ENCODE data around the gene RNF31. TPM values are rescaled to one million over a fixed set of nuclear protein-coding genes. Genes with fewer than 3 reads are reported as not detected.
A peak's percentile ranks its signal among the peaks of the same experiment; 100 is the strongest.

The RNF31 gene
- total RNA-seq, 1 donor from 2014 or later = 88.2 TPM

DNA sequence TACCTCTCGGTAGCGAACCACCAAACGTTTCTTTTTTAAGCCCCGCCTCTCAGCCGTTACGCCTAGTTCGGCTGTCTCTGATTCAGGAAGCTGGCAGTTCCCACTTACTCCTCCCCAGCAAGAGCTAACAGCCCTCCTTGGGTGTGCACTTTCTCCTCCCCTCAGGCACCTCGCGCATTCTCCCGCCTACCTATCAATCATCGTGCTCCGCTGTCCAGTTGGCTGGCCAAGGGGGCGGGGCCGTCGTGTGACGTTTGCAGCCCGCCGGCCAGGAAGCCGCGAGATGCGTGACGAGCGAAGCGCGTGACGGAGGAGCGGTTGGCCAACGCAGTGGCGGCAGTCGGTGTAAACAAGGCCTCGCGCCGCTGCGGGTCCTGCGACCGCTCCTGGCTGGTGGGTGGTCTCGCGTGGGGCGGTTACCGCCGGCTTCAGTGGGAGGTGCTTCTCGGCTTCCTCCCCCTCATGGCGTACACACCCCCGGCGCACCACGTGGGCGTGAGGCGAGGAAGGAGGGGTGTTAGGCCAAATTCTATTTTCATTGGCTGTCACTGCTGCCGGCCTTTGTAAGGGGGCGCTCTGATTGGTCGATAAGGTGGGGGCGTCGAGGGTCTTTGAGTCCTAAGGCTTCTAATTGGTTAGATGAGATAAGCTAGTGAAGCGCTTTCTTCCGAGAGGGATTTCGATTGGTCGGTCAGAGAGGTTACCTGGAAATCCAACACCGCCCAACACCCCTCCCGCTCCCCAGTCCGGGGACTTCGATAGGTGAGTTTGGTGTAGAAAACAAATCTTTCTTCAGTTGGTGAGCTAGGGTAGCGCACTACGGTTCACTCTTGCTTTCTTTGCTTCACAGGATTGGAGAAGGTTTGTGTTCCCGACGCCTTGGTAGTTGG, 32.5 kb upstream of the RNF31 start, which contains the start of the genes DCAF11 and NRL:
TSS of gene DCAF11 (plus strand) at position 246 of the 890 bp plus-strand sequence. CDS start 818 bp downstream, outside the sequence.
TSS of gene NRL (minus strand) at position 418 of the 890 bp plus-strand sequence. CDS start 32,101 bp downstream, outside the sequence.
- Mint-ChIP-seq H3K27ac (ENCODE audit: unreplicated experiment) (peak within 1 kb of the TSS; percentile 98), H3K9me3 (ENCODE audit: unreplicated experiment) (peaks cover 11% of the 10 kb centered on the region), H3K36me3 (ENCODE audit: unreplicated experiment) (peaks cover 5% of the 10 kb centered on the region), H3K4me1 (ENCODE audit: low read depth, unreplicated experiment) (peaks cover 10% of the 10 kb centered on the region), H3K4me3 (ENCODE audit: unreplicated experiment) (peak within 1 kb of the TSS; percentile 97), H3K27me3 (ENCODE audit: unreplicated experiment) (peaks cover 6% of the 10 kb centered on the region)
- TF ChIP-seq, protein P1, sequence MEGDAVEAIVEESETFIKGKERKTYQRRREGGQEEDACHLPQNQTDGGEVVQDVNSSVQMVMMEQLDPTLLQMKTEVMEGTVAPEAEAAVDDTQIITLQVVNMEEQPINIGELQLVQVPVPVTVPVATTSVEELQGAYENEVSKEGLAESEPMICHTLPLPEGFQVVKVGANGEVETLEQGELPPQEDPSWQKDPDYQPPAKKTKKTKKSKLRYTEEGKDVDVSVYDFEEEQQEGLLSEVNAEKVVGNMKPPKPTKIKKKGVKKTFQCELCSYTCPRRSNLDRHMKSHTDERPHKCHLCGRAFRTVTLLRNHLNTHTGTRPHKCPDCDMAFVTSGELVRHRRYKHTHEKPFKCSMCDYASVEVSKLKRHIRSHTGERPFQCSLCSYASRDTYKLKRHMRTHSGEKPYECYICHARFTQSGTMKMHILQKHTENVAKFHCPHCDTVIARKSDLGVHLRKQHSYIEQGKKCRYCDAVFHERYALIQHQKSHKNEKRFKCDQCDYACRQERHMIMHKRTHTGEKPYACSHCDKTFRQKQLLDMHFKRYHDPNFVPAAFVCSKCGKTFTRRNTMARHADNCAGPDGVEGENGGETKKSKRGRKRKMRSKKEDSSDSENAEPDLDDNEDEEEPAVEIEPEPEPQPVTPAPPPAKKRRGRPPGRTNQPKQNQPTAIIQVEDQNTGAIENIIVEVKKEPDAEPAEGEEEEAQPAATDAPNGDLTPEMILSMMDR (IDR thresholded peaks at IDR 0.05; ENCODE audit: partially characterized antibody, unreplicated experiment) = no peak
- peak; percentile 99 for DNase-seq

DNA sequence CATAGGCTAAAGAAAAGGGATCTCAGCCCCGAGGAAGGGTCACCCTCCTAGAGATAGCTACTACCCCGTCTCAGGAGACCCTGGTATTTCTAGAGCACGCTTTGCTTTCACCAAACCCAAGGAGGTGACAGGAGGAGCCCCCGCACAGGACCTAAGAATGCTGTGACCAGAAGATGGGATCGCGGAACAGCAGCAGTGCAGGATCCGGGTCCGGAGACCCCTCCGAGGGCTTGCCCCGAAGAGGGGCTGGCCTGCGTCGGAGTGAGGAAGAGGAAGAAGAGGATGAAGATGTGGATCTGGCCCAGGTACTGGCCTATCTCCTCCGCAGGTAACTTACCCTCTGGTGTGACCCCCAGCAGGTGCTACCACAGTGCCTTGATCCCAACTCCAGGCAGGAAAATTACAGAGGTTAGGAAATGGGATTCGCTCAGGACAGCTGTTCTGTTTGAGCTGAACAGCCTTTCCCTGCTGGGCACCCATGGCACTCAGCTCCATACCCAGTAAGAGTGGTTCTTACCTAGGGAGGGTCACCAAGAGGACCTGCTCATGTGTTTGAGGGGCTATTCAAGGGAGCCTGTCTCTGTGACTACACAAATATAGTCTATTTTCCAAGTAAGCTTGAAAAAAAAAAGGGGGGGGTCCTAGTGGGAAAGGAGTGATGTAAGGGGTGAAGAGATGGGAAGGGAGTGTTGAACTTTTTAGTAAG, 31.7 kb upstream of the RNF31 start:
- Mint-ChIP-seq H3K4me3 (ENCODE audit: unreplicated experiment) (peak overlapping the region; percentile 97), H3K36me3 (ENCODE audit: unreplicated experiment) (peaks cover 5% of the 10 kb centered on the region), H3K9me3 (ENCODE audit: unreplicated experiment) (peaks cover 11% of the 10 kb centered on the region), H3K27ac (ENCODE audit: unreplicated experiment) (peak overlapping the region; percentile 98), H3K27me3 (ENCODE audit: unreplicated experiment) (peaks cover 6% of the 10 kb centered on the region), H3K4me1 (ENCODE audit: low read depth, unreplicated experiment) (peaks cover 10% of the 10 kb centered on the region)
- TF ChIP-seq, protein P1 (IDR thresholded peaks at IDR 0.05; ENCODE audit: partially characterized antibody, unreplicated experiment) = no peak
- DNase-seq = no peak

DNA sequence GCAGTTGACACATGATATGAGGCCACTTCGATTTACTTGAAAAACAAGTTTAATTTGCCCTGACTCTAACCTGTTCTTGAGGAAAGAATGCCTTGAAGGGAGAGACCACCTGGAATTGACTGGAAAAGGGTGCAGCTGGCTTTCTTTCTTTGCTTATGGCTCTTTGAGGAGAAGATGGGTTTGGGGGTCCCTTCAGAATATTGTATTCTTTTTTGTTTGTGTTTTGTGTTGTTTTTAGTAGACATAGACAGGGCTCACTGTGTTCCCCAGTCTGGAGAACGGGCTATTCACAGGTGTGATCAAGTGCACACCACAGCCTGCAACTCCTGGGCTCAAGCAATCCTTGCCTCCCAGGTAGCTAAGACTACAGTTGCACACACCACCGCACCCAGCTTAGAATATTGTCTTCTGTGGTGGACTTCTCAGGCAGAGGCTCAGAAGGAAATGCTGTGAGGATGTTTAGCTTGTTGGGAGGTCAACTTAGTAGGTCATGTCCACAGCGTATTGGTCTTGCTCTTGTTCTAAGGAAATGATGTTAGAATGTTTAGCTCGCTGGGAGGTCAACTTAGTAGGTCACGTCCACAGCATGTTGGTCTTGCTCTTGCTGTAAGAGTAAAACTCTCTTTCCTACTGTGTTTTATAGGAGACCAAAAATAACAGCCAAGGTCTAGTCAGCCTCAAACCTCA, 31.0 kb upstream of the RNF31 start:
- no peak for DNase-seq
- Mint-ChIP-seq H3K9me3 (ENCODE audit: unreplicated experiment) (peaks cover 11% of the 10 kb centered on the region), H3K36me3 (ENCODE audit: unreplicated experiment) (peaks cover 5% of the 10 kb centered on the region), H3K27ac (ENCODE audit: unreplicated experiment) (peak overlapping the region; percentile 12), H3K4me1 (ENCODE audit: low read depth, unreplicated experiment) (peaks cover 10% of the 10 kb centered on the region), H3K4me3 (ENCODE audit: unreplicated experiment) (peak overlapping the region; percentile 97), H3K27me3 (ENCODE audit: unreplicated experiment) (peaks cover 6% of the 10 kb centered on the region)
- TF ChIP-seq, protein P1 (IDR thresholded peaks at IDR 0.05; ENCODE audit: partially characterized antibody, unreplicated experiment) = no peak

DNA sequence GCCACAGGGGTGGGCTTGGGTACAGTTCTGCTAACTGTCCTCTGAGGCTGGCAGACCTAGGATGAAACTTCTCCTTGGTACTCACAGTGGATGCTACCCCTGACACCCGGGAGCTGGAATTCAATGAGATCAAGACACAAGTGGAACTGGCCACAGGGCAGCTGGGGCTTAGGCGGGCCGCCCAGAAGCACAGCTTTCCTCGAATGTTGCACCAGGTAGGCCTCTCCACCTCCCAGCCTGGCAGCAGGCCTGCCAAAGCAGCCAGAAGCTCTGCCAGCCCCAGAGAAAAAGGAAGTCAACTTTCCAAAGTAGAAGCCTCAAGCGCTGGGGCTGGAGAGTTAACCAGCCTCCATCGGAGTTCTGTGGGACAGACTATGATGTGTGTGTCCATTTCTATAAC, 30.1 kb upstream of the RNF31 start:
- TF ChIP-seq, protein P1 (IDR thresholded peaks at IDR 0.05; ENCODE audit: partially characterized antibody, unreplicated experiment) = no peak
- no peak for DNase-seq
- Mint-ChIP-seq H3K9me3 (ENCODE audit: unreplicated experiment) (peaks cover 11% of the 10 kb centered on the region), H3K27me3 (ENCODE audit: unreplicated experiment) (peaks cover 8% of the 10 kb centered on the region), H3K4me1 (ENCODE audit: low read depth, unreplicated experiment) (peaks cover 10% of the 10 kb centered on the region), H3K27ac (ENCODE audit: unreplicated experiment) (no peak overlapping the region), H3K36me3 (ENCODE audit: unreplicated experiment) (peaks cover 5% of the 10 kb centered on the region), H3K4me3 (ENCODE audit: unreplicated experiment) (no peak overlapping the region)

All from glutamatergic neuron (in vitro differentiated cells).